Measurements from ENCODE around the gene CHPF.

The CHPF gene

DNA sequence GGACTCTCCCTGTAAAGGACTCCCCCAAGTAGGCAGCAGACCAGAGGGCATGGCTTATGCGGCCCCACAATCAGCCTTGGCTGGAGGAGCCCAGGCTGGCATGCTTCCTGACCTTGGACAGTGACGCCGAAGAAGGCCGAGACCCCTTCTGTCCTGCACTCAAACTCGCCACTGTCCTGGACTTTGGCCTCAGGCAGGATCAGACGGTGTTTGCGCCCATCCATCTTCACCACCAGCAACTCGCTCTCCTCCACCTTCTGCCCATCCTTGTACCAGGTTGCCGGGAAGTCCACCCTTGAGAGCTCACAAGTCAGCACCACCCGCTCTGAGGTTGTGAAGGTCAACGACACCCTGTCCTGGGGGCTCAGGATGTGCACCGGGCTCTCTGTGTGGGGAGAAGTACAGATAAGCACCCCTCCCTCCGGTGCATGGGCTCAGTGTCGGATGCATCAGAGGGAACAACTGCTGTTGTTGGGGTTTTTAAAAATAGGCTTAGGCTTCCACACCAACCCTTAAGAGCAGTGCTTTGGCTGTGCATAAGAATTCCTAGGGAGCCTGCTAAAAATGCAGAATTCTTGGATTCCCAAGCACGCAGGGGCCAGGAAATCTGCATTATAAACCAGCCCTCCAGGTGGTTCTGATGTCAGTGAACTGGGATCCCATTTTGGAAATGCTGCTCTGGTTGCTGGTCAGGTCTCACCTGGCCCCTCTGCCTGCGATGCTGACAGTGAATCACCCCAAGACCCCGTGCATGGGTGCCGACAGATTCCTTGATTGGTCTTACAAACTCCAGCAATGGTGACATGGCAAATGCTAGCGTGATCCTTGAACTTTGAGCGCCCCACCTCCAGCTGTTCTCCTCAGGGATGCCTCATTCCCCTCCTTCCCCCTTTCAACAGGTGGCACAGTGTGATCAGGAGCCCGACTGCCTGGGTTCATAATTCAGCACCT lies 21.8 kb upstream of the CHPF start:
- Histone ChIP-seq H3K36me3 (ENCODE audit: insufficient read depth, low read length) (no peaks in the 10 kb centered on the region), H3K27me3 (ENCODE audit: insufficient read depth, low read length) (no peaks in the 10 kb centered on the region), H3K4me3 (ENCODE audit: low read depth, low read length) (no peak overlapping the region), H2AFZ (ENCODE audit: low read length, unreplicated experiment) (no peak overlapping the region), H3K27ac (ENCODE audit: low read depth, low read length) (no peak overlapping the region), H3K79me2 (ENCODE audit: control insufficient read depth, insufficient read depth, low read length, unreplicated experiment) (peaks cover under 1% of the 10 kb centered on the region), H3K4me1 (ENCODE audit: control insufficient read depth, insufficient read depth, low read length, unreplicated experiment) (peaks cover 9% of the 10 kb centered on the region)

DNA sequence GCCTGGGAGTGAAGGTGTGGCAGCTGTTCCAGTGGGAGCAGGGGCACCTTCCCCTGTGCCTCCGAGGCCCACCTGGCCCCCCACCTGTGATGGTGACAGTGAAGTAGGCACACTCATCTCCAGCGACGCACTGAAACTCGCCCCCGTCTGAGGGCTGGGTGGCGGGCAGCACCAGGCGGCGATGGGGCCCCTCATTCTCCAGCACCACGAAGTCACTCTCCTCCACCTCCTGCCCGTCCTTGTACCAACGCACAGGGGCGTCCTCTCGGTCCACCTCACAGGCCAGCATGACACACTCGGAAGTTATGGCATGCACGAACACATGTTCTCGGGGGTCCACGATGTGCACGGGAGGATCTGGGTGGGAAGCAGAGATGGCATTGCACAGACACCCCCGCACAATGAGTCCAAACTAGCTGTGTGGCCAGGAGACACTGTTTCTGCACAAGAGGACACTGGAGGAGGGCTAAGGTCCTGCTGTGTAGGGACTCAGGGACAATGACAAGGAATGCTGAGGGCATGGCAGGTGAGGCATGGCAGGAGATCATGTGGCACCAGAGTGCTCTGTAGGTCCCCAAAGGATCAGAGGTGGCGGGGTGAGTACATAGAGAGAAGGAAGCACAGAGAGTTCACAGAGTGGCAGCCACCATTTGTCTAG lies 19.8 kb upstream of the CHPF start:
- no peaks in the 10 kb centered on the region for H3K27me3 ChIP-seq (ENCODE audit: insufficient read depth, low read length)

DNA sequence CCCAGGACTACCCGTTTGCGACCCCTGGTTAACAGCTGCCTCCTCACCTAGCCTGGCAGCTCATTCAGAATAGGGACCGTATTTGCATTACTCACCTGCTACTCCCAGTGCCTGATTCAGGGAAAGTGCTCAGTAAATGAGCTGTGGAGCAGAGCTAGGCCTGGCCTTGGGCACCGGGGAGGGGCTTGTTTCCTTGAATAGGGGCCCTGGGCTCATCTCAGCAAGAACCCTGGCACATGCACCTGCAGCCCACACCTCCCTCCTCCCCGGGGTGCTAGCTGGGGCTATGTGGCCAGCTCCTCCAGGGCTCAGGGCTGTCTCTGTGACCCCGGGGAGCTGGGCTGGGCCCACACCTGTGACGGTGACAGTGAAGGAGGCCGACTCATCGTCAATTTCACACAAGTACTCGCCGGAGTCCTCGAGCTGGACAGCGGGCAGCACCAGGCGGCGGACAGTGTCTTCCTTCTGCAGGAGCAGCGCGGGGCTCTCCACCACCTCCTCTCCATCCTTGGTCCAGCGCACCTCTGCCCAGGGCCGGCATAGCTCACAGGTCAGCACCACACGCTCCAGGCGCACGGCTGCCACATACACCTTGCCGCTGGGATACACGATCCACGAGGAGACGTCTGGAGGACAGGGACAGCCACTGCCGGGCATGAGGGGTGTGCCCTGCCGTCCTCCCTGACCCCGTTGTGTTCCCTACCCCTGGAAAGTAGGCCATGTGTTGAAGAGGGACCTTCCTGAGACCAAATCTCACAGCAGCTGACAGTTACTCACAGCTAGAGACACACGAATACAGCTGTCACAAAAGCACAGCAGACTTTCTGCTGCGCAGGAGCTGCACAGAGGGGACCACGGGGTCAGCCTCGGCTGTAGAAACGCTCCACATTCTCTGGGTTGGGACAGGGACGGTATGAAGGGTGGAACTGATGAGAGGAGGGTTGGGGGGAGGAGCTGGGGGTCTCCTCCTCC lies 18.7 kb upstream of the CHPF start:
- Histone ChIP-seq H3K4me1 (ENCODE audit: control insufficient read depth, insufficient read depth, low read length, unreplicated experiment) (no peaks in the 10 kb centered on the region), H2AFZ (ENCODE audit: low read length, unreplicated experiment) (no peak overlapping the region), H3K27me3 (ENCODE audit: insufficient read depth, low read length) (no peaks in the 10 kb centered on the region), H3K36me3 (ENCODE audit: insufficient read depth, low read length) (no peaks in the 10 kb centered on the region), H3K27ac (ENCODE audit: low read depth, low read length) (no peak overlapping the region), H3K4me3 (ENCODE audit: low read depth, low read length) (no peak overlapping the region), H3K79me2 (ENCODE audit: control insufficient read depth, insufficient read depth, low read length, unreplicated experiment) (no peaks in the 10 kb centered on the region)

More for the DNA sequence above, 19.8 kb upstream of the CHPF start:
- H3K79me2 ChIP-seq (ENCODE audit: control insufficient read depth, insufficient read depth, low read length, unreplicated experiment), result no peaks in the 10 kb centered on the region
- H3K4me3 ChIP-seq (ENCODE audit: low read depth, low read length), result no peak overlapping the region
- H3K4me1 ChIP-seq (ENCODE audit: control insufficient read depth, insufficient read depth, low read length, unreplicated experiment), result no peaks in the 10 kb centered on the region
- H3K36me3 ChIP-seq (ENCODE audit: insufficient read depth, low read length), result no peaks in the 10 kb centered on the region
- H2AFZ ChIP-seq (ENCODE audit: low read length, unreplicated experiment), result no peak overlapping the region
- H3K27ac ChIP-seq (ENCODE audit: low read depth, low read length), result no peak overlapping the region

DNA sequence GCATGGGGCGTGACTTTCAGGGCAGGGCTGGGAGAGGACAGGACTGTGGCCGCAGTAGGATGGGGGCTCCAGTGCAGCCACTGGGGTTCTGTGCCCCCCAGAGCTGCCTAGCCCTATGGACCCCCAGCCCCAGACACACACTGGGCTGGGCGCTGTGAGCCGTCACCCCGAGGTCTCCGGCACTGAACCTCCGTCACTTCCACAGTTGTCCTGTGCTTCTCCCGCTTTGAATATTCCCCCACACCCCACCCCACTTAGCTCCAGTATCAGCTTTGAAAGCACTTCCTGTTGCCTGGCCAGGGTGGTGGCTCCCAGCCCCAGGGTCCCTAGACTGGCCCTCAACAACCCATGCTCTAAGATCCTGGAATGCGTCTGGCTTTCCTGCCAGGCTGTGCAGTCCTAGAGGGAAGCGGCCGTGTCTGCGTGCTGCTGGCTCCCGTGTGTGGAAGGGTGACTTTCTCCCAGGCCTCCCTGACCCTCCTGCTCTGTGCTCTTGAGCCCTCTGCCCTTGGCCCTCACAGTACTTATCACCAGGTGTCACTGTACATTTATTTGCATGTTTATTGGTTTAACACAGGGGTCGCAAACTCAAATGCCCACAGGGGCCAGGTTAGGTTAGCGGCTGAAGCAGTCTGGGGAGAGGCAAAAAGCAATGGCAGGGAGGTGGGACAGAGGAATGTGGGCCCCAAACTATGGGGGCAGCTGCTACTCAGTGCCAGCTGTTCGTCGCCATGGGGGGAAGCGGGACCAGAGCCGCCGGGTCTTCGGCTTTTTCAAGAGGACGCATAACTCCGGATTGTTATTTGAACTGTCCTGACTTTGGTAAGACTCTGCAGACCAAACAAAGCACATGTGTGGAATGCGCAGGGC lies 17.8 kb upstream of the CHPF start:
- Histone ChIP-seq H3K4me1 (ENCODE audit: control insufficient read depth, insufficient read depth, low read length, unreplicated experiment) (no peaks in the 10 kb centered on the region), H3K27me3 (ENCODE audit: insufficient read depth, low read length) (no peaks in the 10 kb centered on the region), H3K4me3 (ENCODE audit: low read depth, low read length) (no peak overlapping the region), H3K27ac (ENCODE audit: low read depth, low read length) (no peak overlapping the region), H3K36me3 (ENCODE audit: insufficient read depth, low read length) (no peaks in the 10 kb centered on the region), H3K79me2 (ENCODE audit: control insufficient read depth, insufficient read depth, low read length, unreplicated experiment) (no peaks in the 10 kb centered on the region), H2AFZ (ENCODE audit: low read length, unreplicated experiment) (no peak overlapping the region)

DNA sequence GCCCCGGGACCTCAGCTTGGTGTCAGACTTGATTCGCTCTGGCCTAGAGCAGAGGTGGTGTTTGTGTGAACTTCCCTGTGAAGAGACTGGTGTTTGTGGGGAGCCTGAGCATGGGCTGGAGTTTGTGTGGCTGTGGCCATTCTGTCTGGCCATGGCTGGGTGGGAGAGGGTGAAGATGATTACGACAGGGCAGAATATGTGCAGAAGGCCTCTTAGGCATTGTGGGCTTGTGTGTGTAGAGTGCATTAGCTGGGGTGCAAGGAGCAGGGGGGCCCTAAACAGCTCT lies 17.2 kb upstream of the CHPF start:
- Histone ChIP-seq H2AFZ (ENCODE audit: low read length, unreplicated experiment) (no peak overlapping the region), H3K4me1 (ENCODE audit: control insufficient read depth, insufficient read depth, low read length, unreplicated experiment) (no peaks in the 10 kb centered on the region), H3K27ac (ENCODE audit: low read depth, low read length) (no peak overlapping the region), H3K27me3 (ENCODE audit: insufficient read depth, low read length) (no peaks in the 10 kb centered on the region), H3K36me3 (ENCODE audit: insufficient read depth, low read length) (no peaks in the 10 kb centered on the region), H3K4me3 (ENCODE audit: low read depth, low read length) (no peak overlapping the region), H3K79me2 (ENCODE audit: control insufficient read depth, insufficient read depth, low read length, unreplicated experiment) (no peaks in the 10 kb centered on the region)

DNA sequence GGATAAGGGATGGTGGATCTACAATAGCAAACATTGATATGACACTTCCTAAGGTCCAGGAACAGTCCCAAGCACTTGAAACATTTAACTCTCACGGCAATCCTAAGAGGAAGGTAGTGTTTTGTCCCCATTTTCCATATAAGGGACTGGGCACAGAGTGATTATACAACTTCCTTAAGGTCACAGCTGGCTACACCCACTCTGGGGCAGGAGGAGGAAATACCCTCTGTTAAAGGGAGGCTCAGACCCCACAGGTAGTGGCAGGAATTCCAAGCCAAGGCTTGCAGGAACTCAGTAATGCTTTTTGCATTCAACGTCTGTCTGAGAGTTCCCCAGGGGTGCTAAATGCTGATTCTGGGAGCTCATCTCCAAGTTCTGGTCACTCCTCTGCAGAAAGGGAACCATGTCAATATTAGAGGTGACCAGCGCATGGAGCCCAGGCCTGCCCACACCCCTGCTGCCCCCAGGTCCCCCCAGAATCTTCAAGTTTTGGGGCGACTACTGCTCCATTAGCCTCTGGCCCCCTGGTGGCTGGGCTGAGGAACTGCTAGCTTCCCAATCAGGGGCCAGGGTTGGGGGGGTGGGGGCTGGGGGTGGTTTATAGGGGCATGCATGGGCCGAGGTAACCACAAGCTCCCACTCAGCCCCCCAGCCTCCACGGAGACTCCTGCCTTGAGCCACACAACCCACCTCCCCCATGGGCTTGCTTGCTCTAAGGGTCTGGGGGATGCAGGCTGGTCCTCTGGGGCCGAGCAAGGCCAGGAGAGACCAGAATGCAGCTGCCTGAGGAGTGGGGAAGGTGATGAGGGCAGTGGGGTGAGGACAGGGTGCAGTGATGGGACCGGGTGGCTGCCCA lies 16.7 kb upstream of the CHPF start:
- Histone ChIP-seq H2AFZ (ENCODE audit: low read length, unreplicated experiment) (no peak overlapping the region), H3K4me3 (ENCODE audit: low read depth, low read length) (no peak overlapping the region), H3K27ac (ENCODE audit: low read depth, low read length) (no peak overlapping the region), H3K27me3 (ENCODE audit: insufficient read depth, low read length) (no peaks in the 10 kb centered on the region), H3K79me2 (ENCODE audit: control insufficient read depth, insufficient read depth, low read length, unreplicated experiment) (no peaks in the 10 kb centered on the region), H3K36me3 (ENCODE audit: insufficient read depth, low read length) (no peaks in the 10 kb centered on the region), H3K4me1 (ENCODE audit: control insufficient read depth, insufficient read depth, low read length, unreplicated experiment) (no peaks in the 10 kb centered on the region)

DNA sequence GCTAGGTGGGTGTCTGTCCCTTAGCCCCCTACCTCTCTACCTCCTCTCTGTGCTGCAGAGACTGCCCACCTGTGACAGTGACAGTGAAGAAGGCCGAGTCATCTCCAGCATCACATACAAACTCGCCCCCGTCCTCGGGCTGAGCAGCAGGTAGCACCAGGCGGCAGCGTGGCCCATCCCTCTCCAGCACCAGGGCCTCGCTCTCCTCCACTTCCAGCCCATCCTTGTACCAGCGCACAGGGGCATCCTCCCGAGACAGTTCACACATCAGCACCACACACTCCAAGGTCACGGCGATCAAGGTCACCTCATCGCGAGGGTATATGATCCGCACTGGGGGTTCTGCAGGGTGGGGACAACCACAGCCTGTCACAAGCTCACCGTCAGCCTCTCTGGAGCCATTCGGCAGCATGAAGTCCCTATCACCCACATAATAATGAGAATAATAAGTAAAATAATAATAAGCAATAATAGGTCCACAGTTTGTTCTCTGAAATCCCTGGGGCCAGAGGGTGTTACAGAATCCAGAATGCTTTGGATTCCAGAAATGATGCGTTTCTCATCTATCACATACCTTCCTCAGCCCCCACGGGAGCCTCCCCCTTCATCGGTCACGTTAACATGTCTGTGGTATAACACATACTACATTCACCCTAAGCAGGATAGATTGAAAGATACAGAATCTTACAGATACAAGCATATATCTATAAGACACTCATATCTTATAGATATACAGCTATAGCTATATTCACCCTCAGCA lies 15.7 kb upstream of the CHPF start:
- Histone ChIP-seq H3K36me3 (ENCODE audit: insufficient read depth, low read length) (no peaks in the 10 kb centered on the region), H3K27me3 (ENCODE audit: insufficient read depth, low read length) (no peaks in the 10 kb centered on the region), H3K27ac (ENCODE audit: low read depth, low read length) (no peak overlapping the region), H3K4me3 (ENCODE audit: low read depth, low read length) (no peak overlapping the region), H3K79me2 (ENCODE audit: control insufficient read depth, insufficient read depth, low read length, unreplicated experiment) (no peaks in the 10 kb centered on the region), H3K4me1 (ENCODE audit: control insufficient read depth, insufficient read depth, low read length, unreplicated experiment) (no peaks in the 10 kb centered on the region), H2AFZ (ENCODE audit: low read length, unreplicated experiment) (no peak overlapping the region)

DNA sequence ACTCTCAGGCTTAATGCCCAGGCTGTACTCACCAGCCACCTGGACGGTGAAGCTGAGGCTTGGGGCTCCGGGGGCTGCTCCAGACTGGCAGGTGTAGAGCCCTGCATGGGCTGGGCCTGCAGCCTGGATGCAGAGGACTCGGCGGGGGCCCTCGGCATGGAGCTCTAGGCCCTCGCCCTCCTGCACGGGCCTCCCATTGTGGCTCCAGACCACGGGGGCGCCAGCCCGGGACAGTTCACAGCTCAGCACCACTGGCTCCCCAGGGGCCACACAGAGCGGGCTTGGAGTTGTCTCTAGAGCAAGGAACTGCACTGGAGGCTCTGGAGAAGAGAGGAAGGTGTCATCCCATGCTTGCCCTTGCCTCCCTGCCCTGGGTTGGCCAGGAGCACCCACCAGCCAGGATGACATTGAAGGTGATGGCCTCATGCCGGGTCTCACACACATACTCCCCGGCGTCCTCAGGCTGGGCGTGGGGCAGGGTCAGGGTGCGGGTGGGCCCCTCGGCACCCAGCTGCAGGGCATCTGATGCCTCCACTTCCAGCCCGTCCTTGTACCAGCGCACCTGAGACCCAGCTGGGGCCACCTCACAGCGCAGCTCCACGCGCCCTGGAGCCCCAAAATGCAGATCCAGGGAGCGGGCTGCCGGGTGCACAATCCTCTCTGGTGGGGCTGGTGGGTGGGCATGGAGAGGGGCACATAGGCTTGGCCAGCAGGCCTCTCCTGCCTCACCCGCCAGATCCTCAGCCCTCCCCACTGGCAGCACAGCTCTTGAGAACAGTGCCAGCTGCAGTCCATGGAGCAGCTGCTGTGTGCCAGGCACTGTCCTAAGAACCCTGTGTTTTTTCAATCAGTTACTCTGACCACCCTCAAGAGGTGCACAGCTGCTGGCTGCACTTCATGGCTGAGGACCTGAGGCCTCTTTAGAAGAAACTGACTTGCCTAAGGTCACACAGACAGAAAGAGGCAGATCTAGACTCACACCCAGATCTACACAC lies 14.5 kb upstream of the CHPF start:
- peaks cover 2% of the 10 kb centered on the region; the same call in 1 of the 2 replicates for H3K27me3 ChIP-seq (ENCODE audit: insufficient read depth, low read length)
- no peak overlapping the region for H3K27ac ChIP-seq (ENCODE audit: low read depth, low read length)
- no peak overlapping the region for H2AFZ ChIP-seq (ENCODE audit: low read length, unreplicated experiment)
- no peaks in the 10 kb centered on the region for H3K4me1 ChIP-seq (ENCODE audit: control insufficient read depth, insufficient read depth, low read length, unreplicated experiment)
- H3K36me3 ChIP-seq (ENCODE audit: insufficient read depth, low read length), result no peaks in the 10 kb centered on the region
- H3K4me3 ChIP-seq (ENCODE audit: low read depth, low read length), result no peak overlapping the region
- no peaks in the 10 kb centered on the region for H3K79me2 ChIP-seq (ENCODE audit: control insufficient read depth, insufficient read depth, low read length, unreplicated experiment)
